ENCODE results near the gene MGAT4B.

DNA sequence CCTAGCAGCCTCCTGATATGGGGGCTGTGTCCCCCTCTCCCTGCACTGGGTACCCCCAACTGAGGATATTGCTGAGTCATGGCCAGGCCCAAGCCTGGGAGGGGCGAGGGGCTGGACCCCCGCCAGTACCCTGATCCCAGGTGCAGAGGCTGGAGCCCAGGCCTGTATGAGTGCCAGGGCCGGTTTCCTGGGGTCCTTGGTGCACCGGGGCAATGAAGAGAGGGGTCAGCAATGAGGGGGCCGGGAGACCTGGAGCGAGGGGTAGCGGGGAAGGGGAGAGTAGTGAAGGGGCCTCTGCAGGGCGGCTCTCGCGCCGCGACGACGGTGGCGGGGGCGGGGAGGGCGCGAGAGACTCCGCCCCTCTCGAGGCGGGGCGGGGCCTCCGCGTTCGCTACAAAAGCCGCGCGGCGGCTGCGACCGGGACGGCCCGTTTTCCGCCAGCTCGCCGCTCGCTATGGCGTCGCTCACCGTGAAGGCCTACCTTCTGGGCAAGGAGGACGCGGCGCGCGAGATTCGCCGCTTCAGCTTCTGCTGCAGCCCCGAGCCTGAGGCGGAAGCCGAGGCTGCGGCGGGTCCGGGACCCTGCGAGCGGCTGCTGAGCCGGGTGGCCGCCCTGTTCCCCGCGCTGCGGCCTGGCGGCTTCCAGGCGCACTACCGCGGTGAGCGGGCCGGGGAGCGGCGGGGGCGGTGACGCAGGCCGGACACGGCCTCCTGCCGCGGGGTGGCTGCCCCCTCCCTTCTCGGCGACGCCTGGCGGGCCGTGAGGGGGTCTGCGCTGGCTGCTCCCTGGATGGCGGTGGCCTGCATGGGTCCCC lies 14.0 kb upstream of the MGAT4B start, which contains the start of gene SQSTM1:
- TF ChIP-seq, protein P1, sequence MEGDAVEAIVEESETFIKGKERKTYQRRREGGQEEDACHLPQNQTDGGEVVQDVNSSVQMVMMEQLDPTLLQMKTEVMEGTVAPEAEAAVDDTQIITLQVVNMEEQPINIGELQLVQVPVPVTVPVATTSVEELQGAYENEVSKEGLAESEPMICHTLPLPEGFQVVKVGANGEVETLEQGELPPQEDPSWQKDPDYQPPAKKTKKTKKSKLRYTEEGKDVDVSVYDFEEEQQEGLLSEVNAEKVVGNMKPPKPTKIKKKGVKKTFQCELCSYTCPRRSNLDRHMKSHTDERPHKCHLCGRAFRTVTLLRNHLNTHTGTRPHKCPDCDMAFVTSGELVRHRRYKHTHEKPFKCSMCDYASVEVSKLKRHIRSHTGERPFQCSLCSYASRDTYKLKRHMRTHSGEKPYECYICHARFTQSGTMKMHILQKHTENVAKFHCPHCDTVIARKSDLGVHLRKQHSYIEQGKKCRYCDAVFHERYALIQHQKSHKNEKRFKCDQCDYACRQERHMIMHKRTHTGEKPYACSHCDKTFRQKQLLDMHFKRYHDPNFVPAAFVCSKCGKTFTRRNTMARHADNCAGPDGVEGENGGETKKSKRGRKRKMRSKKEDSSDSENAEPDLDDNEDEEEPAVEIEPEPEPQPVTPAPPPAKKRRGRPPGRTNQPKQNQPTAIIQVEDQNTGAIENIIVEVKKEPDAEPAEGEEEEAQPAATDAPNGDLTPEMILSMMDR (IDR thresholded peaks at IDR 0.05): peak in 2 of 4 experiments; percentile 22 to 43
- TF ChIP-seq POLR2AphosphoS5 (IDR thresholded peaks at IDR 0.05) (peak; percentile 99), EP300 (IDR thresholded peaks at IDR 0.05) (no peak), POLR2A (IDR thresholded peaks at IDR 0.05) (peak; percentile 99)
